Vagina (tissue), 2 donors: Measurements from ENCODE around the gene TUBB3.

Experiments
- POLR2A ChIP-seq, 2 donors: fragments of 450-650 bp; IDR thresholded peaks; one replicate each; pipeline ENCODE4 v1.6.1; 2017; ENCODE audit warnings: antibody characterized with exemption in 2 of 2, mild to moderate bottlenecking in 2 of 2, moderate library complexity in 2 of 2
- POLR2AphosphoS5 ChIP-seq, 2 donors: sonication (generic); formaldehyde crosslinking; IDR thresholded peaks; one replicate each; pipeline ENCODE4 v1.9.0; 2017; ENCODE audit warnings: antibody characterized with exemption in 2 of 2, mild to moderate bottlenecking in 2 of 2, low read depth in 1 of 2; ENCODE audit not compliant: insufficient read depth in 1 of 2

DNA sequence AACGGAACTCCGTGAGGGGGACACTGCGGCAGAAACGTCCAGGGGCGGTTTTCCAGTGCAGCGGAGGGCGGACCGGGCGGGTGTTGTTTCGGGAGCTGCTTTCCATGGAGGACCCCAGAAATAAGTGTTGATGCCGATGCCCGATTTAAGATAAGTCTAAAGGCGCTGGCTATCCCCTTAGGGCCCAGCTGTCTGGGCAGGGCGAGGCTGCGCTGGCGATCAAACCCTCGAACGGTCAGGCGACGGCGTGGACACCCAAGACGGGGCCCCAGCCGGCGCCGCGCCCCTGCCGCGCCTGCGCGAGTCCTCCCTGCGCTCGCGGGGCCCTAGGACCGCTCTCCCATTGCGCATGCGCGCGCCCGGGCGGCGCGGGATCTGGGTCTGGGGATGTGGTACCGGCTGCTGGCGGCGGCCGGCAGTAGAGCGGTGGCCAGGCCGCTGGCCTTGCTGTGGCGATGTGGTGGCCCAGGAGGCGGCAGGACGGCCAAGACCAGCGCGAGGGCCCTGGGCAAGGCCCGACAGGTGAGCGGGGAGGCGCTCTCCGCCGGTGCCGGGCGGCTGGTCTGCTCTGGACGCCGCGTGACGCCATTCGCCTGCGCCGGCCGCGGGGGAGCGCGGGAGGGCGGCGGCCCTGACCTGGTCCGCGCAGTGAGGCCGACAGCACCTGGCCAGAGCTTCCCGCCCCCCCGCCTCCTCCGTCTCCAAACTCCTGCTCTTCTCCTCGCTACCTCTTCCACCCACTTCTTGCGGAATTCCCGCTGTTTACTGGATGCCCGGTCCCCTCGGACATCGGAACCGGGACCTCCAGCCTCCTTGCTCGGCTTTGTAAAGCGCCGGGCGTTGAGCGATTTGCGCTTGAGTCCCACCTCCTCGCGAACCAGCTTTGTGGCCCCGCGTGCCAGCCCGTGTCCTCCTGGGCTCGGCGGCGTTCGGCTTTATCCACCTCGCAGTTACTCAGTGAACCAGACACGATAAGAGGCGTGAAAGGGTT lies 49.4 kb downstream of the TUBB3 start:
- TF ChIP-seq POLR2A (IDR thresholded peaks at IDR 0.05) (peak in 1 of 2 donors; percentile 80), POLR2AphosphoS5 (IDR thresholded peaks at IDR 0.05; ENCODE audit: insufficient read depth in 1 of 2, low read depth in 1 of 2) (peak in 1 of 2 donors; percentile 85)
